Peyer's patch (tissue), 4 donors: ENCODE results near the gene SH3PXD2B. TPM values are rescaled to one million over a fixed set of nuclear protein-coding genes. Genes with fewer than 3 reads are reported as not detected.
"Not testable (repeated sequence)": the region's sequence is repeated elsewhere in the genome, so short reads cannot be mapped to it uniquely, and the experiment has no call there.

Experiments used
- DNase-seq, 3 donors: peaks; one replicate each; pipeline ENCODE4 v3.0.0-alpha.2; 2017 to 2019
- H3K27ac ChIP-seq, 4 donors: fragments of 200-600 bp; sonication (generic); one replicate each; pipeline ENCODE4 v1.5.1; 2016 to 2019
- H3K27me3 ChIP-seq, 2 donors: fragments of 200-600 bp; sonication (generic); one replicate each; pipeline ENCODE4 v1.5.1; 2019
- H3K36me3 ChIP-seq, 3 donors: fragments of 200-600 bp; sonication (generic); one replicate each; pipeline ENCODE4 v1.5.1; 2016 to 2019
- H3K4me1 ChIP-seq, 4 donors: fragments of 200-600 bp; sonication (generic); one replicate each; pipeline ENCODE4 v1.5.1; 2016 to 2019
- H3K4me3 ChIP-seq, 4 donors: fragments of 200-600 bp; sonication (generic); 1 replicate in 3 of 4; 2 replicates in 1 of 4; pipeline ENCODE4 v1.5.1; 2016 to 2019; ENCODE audit warnings: mild to moderate bottlenecking in 1 of 4
- H3K9me3 ChIP-seq, 4 donors: fragments of 200-600 bp; sonication (generic); one replicate each; pipeline ENCODE4 v1.5.1; 2016 to 2019; ENCODE audit warnings: mild to moderate bottlenecking in 1 of 4
- POLR2A ChIP-seq, 2 donors: fragments of 450-650 bp; IDR thresholded peaks; one replicate each; pipeline ENCODE4 v1.5.1; 2017; ENCODE audit warnings: antibody characterized with exemption in 2 of 2, mild to moderate bottlenecking in 2 of 2, moderate library complexity in 2 of 2
- total RNA-seq, 4 donors: library from RNA; depleted of rRNA; stranded (reverse); fragments of >200 nt; gene quantifications; one replicate each; pipeline ENCODE4 v1.1.0, GENCODE V29; 2016
- TF ChIP-seq, protein P1 (sequence below), 6 experiments: fragments of 450-650 bp in 4 of 6; fragments of 200-600 bp in 2 of 6; sonication (generic) in 1 of 6; IDR thresholded peaks; one replicate each; pipeline ENCODE4 v1.5.1; 2017 to 2019; ENCODE audit warnings: antibody characterized with exemption in 6 of 6, mild to moderate bottlenecking in 3 of 6, moderate library complexity in 1 of 6

The SH3PXD2B gene
- total RNA-seq, 4 donors from 2014 or later: 5.8 to 26.4 (median 11.7) TPM

DNA sequence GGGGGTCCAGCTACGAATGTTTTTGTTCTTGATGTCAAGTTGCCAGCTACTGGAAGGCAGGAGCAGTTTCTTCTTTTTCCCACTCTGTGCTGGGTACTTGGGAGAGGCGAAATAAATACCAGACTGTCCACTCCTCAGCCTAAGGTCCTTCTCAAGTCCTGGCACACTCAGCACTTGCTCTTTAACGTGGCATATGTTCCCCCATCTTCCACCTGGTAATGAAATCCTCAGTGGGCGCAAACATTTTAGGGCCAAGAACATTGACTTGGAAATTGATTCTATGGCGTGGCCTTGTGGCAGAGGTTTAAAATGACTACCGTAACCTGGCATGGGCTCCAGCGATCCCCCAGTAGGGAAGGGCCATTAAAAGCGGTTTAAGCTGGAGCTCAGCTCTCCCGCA is 119.7 kb downstream of the SH3PXD2B start:
- Histone ChIP-seq H3K36me3 (no peaks in the 10 kb centered on the region), H3K4me1 (no peaks in the 10 kb centered on the region), H3K4me3 (no peak overlapping the region), H3K27ac (no peak overlapping the region), H3K27me3 (no peaks in the 10 kb centered on the region), H3K9me3 (no peaks in the 10 kb centered on the region)
- no peak for DNase-seq
- TF ChIP-seq POLR2A (IDR thresholded peaks at IDR 0.05): no peak
- TF ChIP-seq, protein P1, sequence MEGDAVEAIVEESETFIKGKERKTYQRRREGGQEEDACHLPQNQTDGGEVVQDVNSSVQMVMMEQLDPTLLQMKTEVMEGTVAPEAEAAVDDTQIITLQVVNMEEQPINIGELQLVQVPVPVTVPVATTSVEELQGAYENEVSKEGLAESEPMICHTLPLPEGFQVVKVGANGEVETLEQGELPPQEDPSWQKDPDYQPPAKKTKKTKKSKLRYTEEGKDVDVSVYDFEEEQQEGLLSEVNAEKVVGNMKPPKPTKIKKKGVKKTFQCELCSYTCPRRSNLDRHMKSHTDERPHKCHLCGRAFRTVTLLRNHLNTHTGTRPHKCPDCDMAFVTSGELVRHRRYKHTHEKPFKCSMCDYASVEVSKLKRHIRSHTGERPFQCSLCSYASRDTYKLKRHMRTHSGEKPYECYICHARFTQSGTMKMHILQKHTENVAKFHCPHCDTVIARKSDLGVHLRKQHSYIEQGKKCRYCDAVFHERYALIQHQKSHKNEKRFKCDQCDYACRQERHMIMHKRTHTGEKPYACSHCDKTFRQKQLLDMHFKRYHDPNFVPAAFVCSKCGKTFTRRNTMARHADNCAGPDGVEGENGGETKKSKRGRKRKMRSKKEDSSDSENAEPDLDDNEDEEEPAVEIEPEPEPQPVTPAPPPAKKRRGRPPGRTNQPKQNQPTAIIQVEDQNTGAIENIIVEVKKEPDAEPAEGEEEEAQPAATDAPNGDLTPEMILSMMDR (IDR thresholded peaks at IDR 0.05): no peak

GRCh38 chr5:172334196-172334595 is 120.1 kb downstream of the SH3PXD2B start:
- TF ChIP-seq, protein P1 (IDR thresholded peaks at IDR 0.05): no peak
- no peak for TF ChIP-seq POLR2A (IDR thresholded peaks at IDR 0.05)
- no peaks in the 10 kb centered on the region for H3K27me3 ChIP-seq
- H3K4me1 ChIP-seq: no peaks in the 10 kb centered on the region
- H3K27ac ChIP-seq: no peak overlapping the region
- no peaks in the 10 kb centered on the region for H3K36me3 ChIP-seq
- H3K4me3 ChIP-seq: no peak overlapping the region
- DNase-seq: no peak
- H3K9me3 ChIP-seq: no peaks in the 10 kb centered on the region

GRCh38 chr5:172326901-172327300 is 127.4 kb downstream of the SH3PXD2B start:
- not testable (repeated sequence) for DNase-seq, H3K4me1 ChIP-seq, H3K27me3 ChIP-seq, H3K36me3 ChIP-seq, H3K9me3 ChIP-seq, H3K27ac ChIP-seq, H3K4me3 ChIP-seq

DNA sequence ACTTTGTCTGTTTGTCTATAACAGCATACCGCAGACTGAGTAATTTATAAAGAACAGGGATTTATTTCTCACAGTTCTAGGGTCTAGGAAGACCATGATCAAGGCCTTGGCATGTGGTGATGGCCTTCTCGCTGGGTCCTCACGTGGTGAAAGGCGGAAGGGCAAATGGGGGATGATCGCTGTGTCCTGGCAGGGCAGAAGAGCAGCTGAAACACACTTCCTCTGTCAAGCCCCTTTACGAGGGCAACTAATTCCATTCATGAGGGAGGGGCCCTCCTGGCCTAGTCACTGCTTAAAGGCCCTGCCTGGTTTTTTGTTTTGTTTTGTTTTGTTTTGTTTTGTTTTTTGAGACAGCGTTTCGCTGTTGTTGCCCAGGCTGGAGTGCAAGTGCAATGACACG is 128.9 kb downstream of the SH3PXD2B start:
- H3K27me3 ChIP-seq: no peaks in the 10 kb centered on the region
- TF ChIP-seq, protein P1 (IDR thresholded peaks at IDR 0.05): no peak
- TF ChIP-seq POLR2A (IDR thresholded peaks at IDR 0.05): no peak
- H3K4me1 ChIP-seq: no peaks in the 10 kb centered on the region
- H3K27ac ChIP-seq: no peak overlapping the region
- H3K36me3 ChIP-seq: no peaks in the 10 kb centered on the region
- H3K4me3 ChIP-seq: no peak overlapping the region
- no peak for DNase-seq
- no peaks in the 10 kb centered on the region for H3K9me3 ChIP-seq

- Histone ChIP-seq H3K27ac (no peak overlapping the region), H3K9me3 (no peaks in the 10 kb centered on the region), H3K4me1 (no peaks in the 10 kb centered on the region), H3K27me3 (no peaks in the 10 kb centered on the region), H3K36me3 (no peaks in the 10 kb centered on the region), H3K4me3 (no peak overlapping the region)
- DNase-seq: no peak
- no peak for TF ChIP-seq POLR2A (IDR thresholded peaks at IDR 0.05)
- TF ChIP-seq, protein P1 (IDR thresholded peaks at IDR 0.05): no peak
Observed at GRCh38 chr5:172322028-172322965, 132.0 kb downstream of the SH3PXD2B start.

DNA sequence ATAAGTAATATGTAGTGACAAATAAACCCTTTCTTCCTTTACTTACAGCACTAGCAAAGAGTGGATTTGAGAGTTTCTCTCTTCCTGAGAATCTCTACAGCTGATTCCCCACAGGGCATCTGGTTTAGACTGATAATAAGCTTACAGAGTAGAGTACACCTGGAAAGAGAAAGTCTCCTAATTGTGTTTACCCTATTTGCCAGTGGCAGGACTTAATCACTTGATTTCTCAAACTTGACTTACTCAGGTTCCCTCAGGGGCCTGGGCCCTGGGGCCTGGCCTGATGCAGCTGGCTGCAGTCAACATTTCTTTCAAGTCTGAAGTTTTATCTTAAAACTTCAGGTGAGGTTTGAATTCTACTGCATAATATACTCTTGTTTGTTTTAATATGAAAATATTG is 132.7 kb downstream of the SH3PXD2B start:
- TF ChIP-seq POLR2A (IDR thresholded peaks at IDR 0.05): no peak
- TF ChIP-seq, protein P1 (IDR thresholded peaks at IDR 0.05): no peak
- H3K9me3 ChIP-seq: no peaks in the 10 kb centered on the region
- no peaks in the 10 kb centered on the region for H3K36me3 ChIP-seq
- no peaks in the 10 kb centered on the region for H3K27me3 ChIP-seq
- H3K27ac ChIP-seq: no peak overlapping the region
- no peak for DNase-seq
- H3K4me3 ChIP-seq: no peak overlapping the region
- H3K4me1 ChIP-seq: no peaks in the 10 kb centered on the region
